ENCODE data around the gene LEMD3. TPM values are rescaled to one million over a fixed set of nuclear protein-coding genes. Genes with fewer than 3 reads are reported as not detected.

The LEMD3 gene
- polyA plus RNA-seq, 3 donors from 2014 or later: 19.0 to 44.3 (median 26.8) TPM

DNA sequence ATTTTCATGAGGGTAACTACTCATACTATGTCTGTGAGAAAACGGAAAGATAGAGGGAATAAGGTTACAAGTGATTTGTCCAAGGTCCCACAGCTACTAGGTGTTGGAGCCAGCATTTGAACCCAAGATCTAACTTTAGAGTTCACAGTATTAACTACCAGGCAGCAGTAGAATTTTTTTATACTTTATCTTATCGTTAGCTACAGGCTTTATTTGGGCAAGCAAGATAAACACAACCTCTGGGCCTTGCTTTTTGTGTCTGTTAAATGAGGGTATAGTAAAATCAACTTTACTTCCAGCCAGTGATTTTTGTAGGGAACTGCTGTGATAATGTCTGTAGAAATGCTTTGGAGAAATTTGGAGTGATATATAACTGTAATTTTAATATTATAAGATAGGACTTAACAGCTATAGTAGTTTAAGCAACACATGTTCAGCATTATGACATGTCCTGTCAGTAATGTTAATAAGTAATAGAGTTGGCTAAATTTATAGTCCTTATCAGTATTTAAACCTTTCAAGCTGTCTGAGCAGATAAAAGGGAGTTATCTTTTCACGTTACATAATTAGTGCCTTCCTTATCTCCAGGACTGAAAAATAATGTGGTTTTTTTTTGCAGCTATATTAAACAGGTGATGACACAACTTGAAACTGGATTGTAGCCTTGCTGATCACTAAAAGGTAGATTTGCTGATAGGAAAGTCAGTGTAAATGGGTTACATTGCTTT lies 12.8 kb downstream of the LEMD3 start:
- DNase-seq: no peak
- H3K4me3 Mint-ChIP-seq: no peak overlapping the region
- peaks cover 0 to 2% (median 0%) of the 10 kb centered on the region in 3 donors for H3K27me3 Mint-ChIP-seq (ENCODE audit: low read depth in 3 of 3)
- peaks cover 44 to 76% of the 10 kb centered on the region in 2 donors for H3K4me1 Mint-ChIP-seq
- no peaks in the 10 kb centered on the region for H3K9me3 Mint-ChIP-seq
- H3K27ac Mint-ChIP-seq: peak overlapping the region in 1 of 6 donors; percentile 26
- no peaks in the 10 kb centered on the region for H3K36me3 Mint-ChIP-seq

DNA sequence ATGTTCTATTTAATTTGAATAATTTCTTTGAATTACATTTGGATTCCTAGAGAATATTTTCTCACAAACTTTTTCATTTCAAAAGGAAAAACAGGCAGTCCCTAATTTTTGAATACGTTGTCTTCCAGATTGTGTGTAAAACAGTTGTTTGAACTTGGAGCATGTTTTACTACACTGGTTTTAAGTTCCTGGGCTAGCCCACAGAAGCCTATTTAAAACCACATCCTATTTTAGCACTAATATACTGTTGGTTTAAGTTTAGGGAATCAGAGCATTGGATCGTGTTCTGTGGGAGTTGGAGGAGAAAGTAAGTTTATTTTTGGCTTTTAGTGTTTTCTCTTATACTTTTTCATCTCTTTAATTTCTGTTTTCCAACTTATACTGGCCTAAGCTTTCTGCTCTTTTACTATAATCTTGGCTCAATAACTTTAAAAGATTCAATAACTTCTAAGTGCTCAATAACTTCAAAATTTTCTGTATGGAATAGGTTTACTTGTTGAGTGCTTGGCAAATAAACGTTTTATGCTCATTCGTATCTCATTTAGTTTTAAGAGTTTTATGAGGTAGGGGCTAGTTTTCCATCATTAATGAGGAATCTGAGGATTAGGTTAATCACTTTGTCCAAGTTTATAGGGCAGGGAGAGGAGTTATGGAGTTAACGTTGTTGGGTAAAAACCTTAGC lies 14.9 kb downstream of the LEMD3 start:
- peak overlapping the region in 4 of 6 donors; percentile 14 to 41 (median 14) for H3K27ac Mint-ChIP-seq
- no peaks in the 10 kb centered on the region for H3K36me3 Mint-ChIP-seq
- H3K9me3 Mint-ChIP-seq: no peaks in the 10 kb centered on the region
- H3K4me3 Mint-ChIP-seq: peak overlapping the region; percentile 18 to 53 (median 46)
- DNase-seq: no peak
- no peaks in the 10 kb centered on the region for H3K27me3 Mint-ChIP-seq (ENCODE audit: low read depth in 3 of 3)
- H3K4me1 Mint-ChIP-seq: peaks cover 61 to 89% of the 10 kb centered on the region in 2 donors

DNA sequence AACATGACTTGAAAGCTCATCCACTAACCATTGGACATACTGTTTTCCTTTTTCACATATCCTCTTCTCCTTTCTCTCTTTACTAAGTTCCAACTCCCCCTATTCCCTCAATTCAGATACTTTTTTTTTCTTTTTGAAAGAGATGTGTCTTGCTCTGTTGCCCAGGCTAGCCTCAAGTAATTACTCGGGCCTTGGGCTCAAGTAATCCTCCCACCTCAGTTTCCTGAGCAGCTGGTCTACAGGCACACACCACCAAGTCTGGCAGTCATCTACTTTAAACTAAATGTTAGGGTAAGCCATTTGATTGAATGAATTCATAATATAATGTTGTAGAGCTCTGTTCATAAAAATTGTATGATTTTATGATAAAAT lies 15.5 kb downstream of the LEMD3 start:
- H3K4me3 Mint-ChIP-seq: peak overlapping the region in 4 of 5 donors; percentile 5 to 46 (median 20)
- H3K27me3 Mint-ChIP-seq (ENCODE audit: low read depth in 3 of 3): no peaks in the 10 kb centered on the region
- H3K4me1 Mint-ChIP-seq: peaks cover 64 to 93% of the 10 kb centered on the region in 2 donors
- DNase-seq: no peak
- H3K27ac Mint-ChIP-seq: peak overlapping the region in 2 of 6 donors; percentile 14 to 41
- H3K9me3 Mint-ChIP-seq: no peaks in the 10 kb centered on the region
- H3K36me3 Mint-ChIP-seq: no peaks in the 10 kb centered on the region

DNA sequence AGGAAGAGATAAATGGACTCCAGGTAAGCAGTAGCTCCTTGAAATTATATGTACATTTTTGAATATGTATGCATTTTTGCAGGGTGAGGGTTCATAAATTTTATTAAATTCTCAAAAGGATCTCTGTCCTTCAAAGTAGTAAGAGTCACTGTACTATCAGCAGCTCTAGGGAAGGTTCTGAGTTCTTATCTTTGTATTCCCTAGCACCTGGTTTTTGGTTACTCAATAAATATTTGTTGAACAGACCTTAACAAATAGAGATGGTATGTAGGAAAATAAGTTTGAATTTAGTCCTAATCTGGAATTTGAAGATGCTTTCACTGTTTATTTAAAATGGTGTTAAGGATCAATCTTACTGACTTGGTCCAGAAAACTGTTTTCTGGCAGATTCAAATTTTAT lies 18.3 kb downstream of the LEMD3 start:
- Mint-ChIP-seq H3K4me3 (no peak overlapping the region), H3K9me3 (no peaks in the 10 kb centered on the region), H3K4me1 (peaks cover 64 to 95% of the 10 kb centered on the region in 2 donors), H3K27ac (peak overlapping the region in 3 of 6 donors; percentile 6 to 77 (median 17)), H3K27me3 (ENCODE audit: low read depth in 3 of 3) (no peaks in the 10 kb centered on the region), H3K36me3 (no peaks in the 10 kb centered on the region)
- no peak for DNase-seq

DNA sequence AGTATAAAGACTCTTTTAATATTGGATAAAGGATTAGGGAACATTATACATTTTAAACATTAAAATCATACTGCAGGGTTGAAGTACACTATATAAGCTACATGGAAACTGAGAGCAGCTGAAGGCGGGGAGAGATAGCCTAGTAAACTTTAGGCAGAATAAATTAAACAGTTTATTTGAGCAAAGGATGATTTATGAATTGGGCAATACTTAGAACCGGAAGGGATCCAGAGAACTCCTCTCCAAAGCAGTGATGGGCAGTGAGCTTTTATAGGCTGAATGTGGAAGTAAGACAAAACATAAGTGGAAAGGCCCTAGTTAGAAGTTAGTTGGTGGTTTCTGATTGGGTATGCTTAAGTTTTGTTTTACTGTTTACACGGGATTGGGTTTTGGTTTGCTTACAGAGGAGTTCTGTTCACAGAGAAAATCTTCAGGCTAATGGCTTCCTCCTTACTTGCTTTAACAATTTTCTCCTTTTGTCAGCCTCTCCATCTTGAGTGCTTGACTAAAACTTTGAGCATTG lies 18.9 kb downstream of the LEMD3 start:
- H3K36me3 Mint-ChIP-seq: peaks cover 0 to 3% (median 0%) of the 10 kb centered on the region in 3 donors
- H3K27ac Mint-ChIP-seq: peak overlapping the region in 5 of 6 donors; percentile 6 to 77 (median 43)
- H3K9me3 Mint-ChIP-seq: no peaks in the 10 kb centered on the region
- H3K4me1 Mint-ChIP-seq: peaks cover 66 to 95% of the 10 kb centered on the region in 2 donors
- no peak for DNase-seq
- no peaks in the 10 kb centered on the region for H3K27me3 Mint-ChIP-seq (ENCODE audit: low read depth in 3 of 3)
- no peak overlapping the region for H3K4me3 Mint-ChIP-seq

GRCh38 chr12:65189028-65189718 lies 19.8 kb downstream of the LEMD3 start:
- peaks cover 0 to 3% (median 0%) of the 10 kb centered on the region in 3 donors for H3K36me3 Mint-ChIP-seq
- no peak overlapping the region for H3K4me3 Mint-ChIP-seq
- DNase-seq: no peak
- H3K4me1 Mint-ChIP-seq: peaks cover 63 to 95% of the 10 kb centered on the region in 2 donors
- no peaks in the 10 kb centered on the region for H3K27me3 Mint-ChIP-seq (ENCODE audit: low read depth in 3 of 3)
- no peaks in the 10 kb centered on the region for H3K9me3 Mint-ChIP-seq
- peak overlapping the region in 2 of 6 donors; percentile 37 to 61 for H3K27ac Mint-ChIP-seq

- peak overlapping the region; percentile 41 to 67 (median 64) for H3K4me3 Mint-ChIP-seq
- peak overlapping the region in 4 of 6 donors; percentile 37 to 85 (median 57) for H3K27ac Mint-ChIP-seq
- H3K27me3 Mint-ChIP-seq (ENCODE audit: low read depth in 3 of 3): no peaks in the 10 kb centered on the region
- peaks cover 5 to 9% (median 7%) of the 10 kb centered on the region in 3 donors for H3K36me3 Mint-ChIP-seq
- DNase-seq: no peak
- peaks cover 0 to 7% (median 1%) of the 10 kb centered on the region in 6 donors for H3K9me3 Mint-ChIP-seq
- peaks cover 66 to 95% of the 10 kb centered on the region in 2 donors for H3K4me1 Mint-ChIP-seq
Observed at GRCh38 chr12:65192963-65193516, 23.7 kb downstream of the LEMD3 start.

DNA sequence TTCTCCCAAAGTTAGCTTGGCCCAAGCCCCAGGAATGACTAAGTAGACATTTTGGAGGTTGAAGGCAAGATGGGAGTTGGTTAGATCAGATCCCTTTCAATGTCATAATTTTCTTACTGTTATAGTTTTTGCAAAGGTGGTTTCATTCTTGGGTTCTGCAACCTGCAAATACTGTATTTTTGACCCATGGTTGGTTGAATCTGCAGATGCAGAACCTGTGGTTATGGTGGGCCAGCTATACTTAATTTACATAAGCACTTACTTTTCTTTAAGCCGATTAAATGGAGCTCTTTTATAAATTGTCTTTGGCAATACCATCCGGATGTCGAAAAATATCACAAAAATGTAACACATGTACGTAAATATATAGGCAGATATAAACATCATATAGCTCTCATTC lies 25.6 kb downstream of the LEMD3 start:
- Mint-ChIP-seq H3K27ac (no peak overlapping the region), H3K9me3 (peaks cover 0 to 7% (median 1%) of the 10 kb centered on the region in 6 donors), H3K4me1 (peaks cover 54 to 87% of the 10 kb centered on the region in 2 donors), H3K4me3 (no peak overlapping the region), H3K27me3 (ENCODE audit: low read depth in 3 of 3) (no peaks in the 10 kb centered on the region), H3K36me3 (peaks cover 5 to 9% (median 7%) of the 10 kb centered on the region in 3 donors)
- DNase-seq: no peak

- Mint-ChIP-seq H3K4me1 (peaks cover 54 to 87% of the 10 kb centered on the region in 2 donors), H3K27ac (peak overlapping the region in 5 of 6 donors; percentile 26 to 66 (median 60)), H3K9me3 (peaks cover 0 to 7% (median 1%) of the 10 kb centered on the region in 6 donors), H3K36me3 (peaks cover 5 to 12% (median 7%) of the 10 kb centered on the region in 3 donors), H3K27me3 (ENCODE audit: low read depth in 3 of 3) (no peaks in the 10 kb centered on the region), H3K4me3 (no peak overlapping the region)
- no peak for DNase-seq
Observed at GRCh38 chr12:65195387-65196055, 26.1 kb downstream of the LEMD3 start.

DNA sequence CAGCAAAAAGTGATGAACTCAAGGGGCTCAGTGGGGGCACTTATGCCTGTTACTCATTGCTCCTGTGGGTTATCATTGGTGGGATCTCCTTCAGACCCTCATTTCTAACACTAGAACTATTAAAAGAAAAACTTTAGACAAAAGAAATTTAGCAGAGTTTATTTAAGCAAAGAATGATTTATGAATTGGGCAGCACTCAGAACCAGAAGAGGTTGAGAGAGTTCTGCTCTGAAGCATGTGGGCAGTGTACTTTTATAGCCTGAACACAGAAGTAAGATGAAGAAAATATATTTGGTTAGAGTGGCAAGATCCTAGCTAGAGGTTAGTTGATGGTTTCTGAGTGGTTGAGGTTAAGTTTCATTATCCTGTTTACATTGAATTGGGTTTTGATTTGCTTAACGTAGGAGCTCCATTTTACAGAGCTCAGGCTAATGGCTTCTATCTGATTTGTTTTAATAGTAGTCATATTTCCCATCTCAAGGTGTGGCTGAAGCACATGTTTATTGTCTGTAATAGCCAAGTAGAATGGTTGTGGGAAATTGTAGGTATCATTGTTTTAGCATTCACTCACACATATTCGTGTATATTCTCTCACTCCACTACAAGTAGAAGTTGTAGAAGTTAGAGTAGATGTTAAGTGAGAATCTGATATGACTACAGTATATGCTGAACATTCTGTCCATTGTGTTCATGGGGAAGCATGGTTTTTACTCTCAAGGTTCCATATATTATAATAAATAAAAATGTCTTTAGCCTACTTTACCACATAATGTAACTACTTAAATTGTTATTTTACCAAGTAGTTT lies 27.6 kb downstream of the LEMD3 start:
- DNase-seq: peak in 2 of 3 donors; percentile 12 to 15
- H3K36me3 Mint-ChIP-seq: peaks cover 5 to 12% (median 7%) of the 10 kb centered on the region in 3 donors
- peak overlapping the region; percentile 12 to 61 (median 29) for H3K4me3 Mint-ChIP-seq
- no peaks in the 10 kb centered on the region for H3K27me3 Mint-ChIP-seq (ENCODE audit: low read depth in 3 of 3)
- peaks cover 62 to 91% of the 10 kb centered on the region in 2 donors for H3K4me1 Mint-ChIP-seq
- H3K9me3 Mint-ChIP-seq: peaks cover 0 to 7% (median 1%) of the 10 kb centered on the region in 6 donors
- H3K27ac Mint-ChIP-seq: peak overlapping the region; percentile 56 to 90 (median 75)

- peaks cover 62 to 91% of the 10 kb centered on the region in 2 donors for H3K4me1 Mint-ChIP-seq
Observed at GRCh38 chr12:65199604-65200003, 30.2 kb downstream of the LEMD3 start.

DNA sequence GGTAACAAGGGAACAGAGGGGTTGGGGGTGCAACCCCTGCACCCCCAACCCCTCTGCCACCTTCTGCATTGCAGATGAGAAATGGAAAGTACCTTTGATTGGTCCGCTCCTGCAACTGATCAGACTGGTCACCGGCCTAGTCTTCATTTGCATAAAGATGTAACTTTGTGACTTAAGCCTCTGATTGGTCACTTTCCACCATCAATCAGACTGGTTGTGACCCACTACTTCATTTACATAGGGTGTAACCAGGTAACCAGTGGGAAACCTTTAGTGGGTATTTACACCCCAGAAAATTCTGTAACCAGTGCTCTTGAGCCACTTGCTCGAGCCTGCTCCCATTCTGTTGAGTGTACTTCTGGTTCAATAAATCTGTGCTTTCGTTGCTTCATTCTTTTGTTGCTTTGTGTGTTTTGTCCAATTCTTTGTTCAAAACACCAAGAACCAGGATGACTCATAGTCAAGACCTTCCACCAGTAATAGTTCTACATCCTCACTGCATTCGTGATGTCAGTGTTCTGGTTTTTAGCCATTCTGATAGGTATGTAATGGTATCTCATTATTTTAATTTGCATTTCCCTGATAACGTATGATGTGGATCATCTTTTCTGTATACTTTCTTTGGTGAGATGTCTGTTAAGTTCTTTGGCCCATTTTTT lies 30.8 kb downstream of the LEMD3 start:
- Mint-ChIP-seq H3K27ac (peak overlapping the region in 2 of 6 donors; percentile 13 to 58), H3K27me3 (ENCODE audit: low read depth in 3 of 3) (no peaks in the 10 kb centered on the region), H3K36me3 (peaks cover 4 to 12% (median 5%) of the 10 kb centered on the region in 3 donors), H3K4me1 (peaks cover 65 to 92% of the 10 kb centered on the region in 2 donors), H3K9me3 (peaks cover 0 to 7% (median 1%) of the 10 kb centered on the region in 6 donors), H3K4me3 (no peak overlapping the region)
- no peak for DNase-seq

More at GRCh38 chr12:65199604-65200003, 30.2 kb downstream of the LEMD3 start:
- H3K27ac Mint-ChIP-seq: no peak overlapping the region
- no peaks in the 10 kb centered on the region for H3K27me3 Mint-ChIP-seq (ENCODE audit: low read depth in 3 of 3)
- DNase-seq: no peak
- no peak overlapping the region for H3K4me3 Mint-ChIP-seq
- H3K9me3 Mint-ChIP-seq: peaks cover 0 to 7% (median 1%) of the 10 kb centered on the region in 6 donors
- peaks cover 4 to 12% (median 5%) of the 10 kb centered on the region in 3 donors for H3K36me3 Mint-ChIP-seq

Data from immature natural killer cell (primary cell).